HepG2 (cell line): ENCODE measurements around the gene PISD. TPM values are rescaled to one million over a fixed set of nuclear protein-coding genes. Genes with fewer than 3 reads are reported as not detected.

ENCODE experiments used
- ARID4A ChIP-seq: sonication (generic); formaldehyde crosslinking; IDR thresholded peaks from 2 replicates; pipeline ENCODE4 v1.5.0; 2020; ENCODE audit warnings: mild to moderate bottlenecking, missing genetic modification reagents, borderline replicate concordance
- ETV6 ChIP-seq: sonication (generic); formaldehyde crosslinking; conservative IDR thresholded peaks from 2 replicates; pipeline ENCODE4 v1.4.0; 2020; ENCODE audit warnings: missing genetic modification reagents
- FOXA1 ChIP-seq, 2 experiments: fragments of 450-650 bp in 1 of 2; sonication (generic) in 1 of 2; formaldehyde crosslinking in 1 of 2; IDR thresholded peaks; 2 replicates each; pipeline versions ENCODE4 v1.4.0 to v1.6.1; 2016 to 2020; ENCODE audit warnings: missing genetic modification reagents in 1 of 2
- GATAD2A ChIP-seq: IDR thresholded peaks from 2 replicates; pipeline ENCODE4 v1.6.1; 2016
- HNRNPLL ChIP-seq: fragments of 200-400 bp; formaldehyde crosslinking; IDR thresholded peaks from 2 replicates; pipeline ENCODE4 v1.6.1; 2017; ENCODE audit warnings: mild to moderate bottlenecking, low read depth, low read length; ENCODE audit not compliant: poor library complexity, severe bottlenecking
- KDM5B ChIP-seq: sonication (generic); formaldehyde crosslinking; IDR thresholded peaks from 2 replicates; pipeline ENCODE4 v1.4.0; 2020; ENCODE audit warnings: missing genetic modification reagents, mild to moderate bottlenecking, borderline replicate concordance
- MXD1 ChIP-seq: sonication (generic); formaldehyde crosslinking; IDR thresholded peaks from 2 replicates; pipeline ENCODE4 v1.4.0; 2020; ENCODE audit warnings: mild to moderate bottlenecking, missing genetic modification reagents
- NR2F6 ChIP-seq, 2 experiments: IDR thresholded peaks; 2 replicates each; pipeline ENCODE4 v1.6.1; 2016; ENCODE audit warnings: antibody characterized with exemption in 1 of 2, mild to moderate bottlenecking in 1 of 2
- POGZ ChIP-seq: sonication (generic); formaldehyde crosslinking; IDR thresholded peaks from 2 replicates; pipeline ENCODE4 v1.4.0; 2020; ENCODE audit warnings: mild to moderate bottlenecking, missing genetic modification reagents
- TRIM24 ChIP-seq: sonication (generic); formaldehyde crosslinking; IDR thresholded peaks from 2 replicates; pipeline ENCODE4 v1.8.0; 2022; ENCODE audit warnings: mild to moderate bottlenecking, missing genetic modification reagents
- ZBTB4 ChIP-seq: sonication (generic); formaldehyde crosslinking; IDR thresholded peaks from 2 replicates; pipeline ENCODE4 v1.4.0; 2020; ENCODE audit warnings: missing genetic modification reagents, mild to moderate bottlenecking, borderline replicate concordance
- ZNF33B ChIP-seq: sonication (generic); formaldehyde crosslinking; IDR thresholded peaks from 2 replicates; pipeline ENCODE4 v1.5.1; 2020; ENCODE audit warnings: mild to moderate bottlenecking, missing genetic modification reagents
- ZNF691 ChIP-seq: sonication (generic); formaldehyde crosslinking; IDR thresholded peaks from 2 replicates; pipeline ENCODE4 v1.4.0; 2020; ENCODE audit warnings: missing genetic modification reagents, low read depth, mild to moderate bottlenecking, borderline replicate concordance
- polyA plus RNA-seq, 8 experiments: library from polyadenylated mRNA; depleted of rRNA in 3 of 8; stranded (reverse) in 7 of 8; unstranded in 1 of 8; fragments of >200 nt; fragmentation: Illumina TruSeq in 4 of 8; extraction: Trizol in 4 of 8; gene quantifications; 2 replicates each; pipeline versions ENCODE4 v1.2.1 to v1.2.3, GENCODE V29; 2011 to 2016; ENCODE audit warnings: low read depth in 4 of 8, missing spikeins in 1 of 8, mixed read lengths in 1 of 8; ENCODE audit not compliant: insufficient read depth in 1 of 8
- total RNA-seq, 5 experiments: library from RNA; depleted of rRNA; stranded (reverse); fragments of >200 nt; fragmentation: Illumina TruSeq; extraction: Trizol; gene quantifications; 2 replicates each; pipeline ENCODE4 v1.2.3, GENCODE V29; 2016; ENCODE audit warnings: low read depth in 1 of 5

PISD gene
- total and polyA plus RNA-seq, 2 of the 13 experiments (the other 11 are each of a cell fraction or from before 2014, with no cell fraction given) = 30.1 to 47.7 TPM

GRCh38 chr22:31626427-31627150, 35.4 kb downstream of the PISD start (continued):
- TF ChIP-seq FOXA1 (IDR thresholded peaks at IDR 0.05) (no peak), FOXA1 (CRISPR knock-in tag; IDR thresholded peaks at IDR 0.05) (peak; percentile 41; the same call in 1 of the 2 replicates), ZBTB4 (0 out of 2 replicates have a peak, but pooled peaks have one; percentile 60), GATAD2A (0 out of 2 replicates have a peak, but pooled peaks have one; percentile 8), NR2F6 (IDR thresholded peaks at IDR 0.05) (0 out of 2 replicates have a peak, but pooled peaks have one; percentile 11), NR2F6 (CRISPR knock-in tag; IDR thresholded peaks at IDR 0.05) (no peak), POGZ (CRISPR knock-in tag) (0 out of 2 replicates have a peak, but pooled peaks have one; percentile 17), ZNF691 (CRISPR knock-in tag) (peak; percentile 11; the same call in 1 of the 2 replicates), HNRNPLL (peak; percentile 36), ZNF33B (no peak), ETV6 (CRISPR knock-in tag) (no peak), ARID4A (CRISPR knock-in tag) (peak; percentile 22; the same call in 1 of the 2 replicates), MXD1 (CRISPR knock-in tag) (0 out of 2 replicates have a peak, but pooled peaks have one; percentile 41), KDM5B (peak; percentile 25; the same call in 1 of the 2 replicates), TRIM24 (CRISPR knock-in tag) (peak; percentile 43; the same call in 1 of the 2 replicates)
